Lower leg skin (tissue), 3 donors: ENCODE measurements around the gene ZNF580.

ENCODE experiments used
- CTCF ChIP-seq, 3 donors: fragments of 450-650 bp; IDR thresholded peaks; one replicate each; pipeline ENCODE4 v1.5.1; 2016; ENCODE audit warnings: antibody characterized with exemption in 3 of 3, mild to moderate bottlenecking in 3 of 3, moderate library complexity in 2 of 3
- POLR2A ChIP-seq, 2 donors: fragments of 450-650 bp; IDR thresholded peaks; one replicate each; pipeline ENCODE4 v1.6.1; 2016 to 2017; ENCODE audit warnings: antibody characterized with exemption in 2 of 2, mild to moderate bottlenecking in 1 of 2, moderate library complexity in 1 of 2

- no peak for TF ChIP-seq CTCF (IDR thresholded peaks at IDR 0.05)
- TF ChIP-seq POLR2A (IDR thresholded peaks at IDR 0.05): no peak
These were observed 48.8 kb downstream of the ZNF580 start for GRCh38 chr19:55689411-55690108.
